Measurements from ENCODE around the gene MYH2.

- TF ChIP-seq, protein P1, sequence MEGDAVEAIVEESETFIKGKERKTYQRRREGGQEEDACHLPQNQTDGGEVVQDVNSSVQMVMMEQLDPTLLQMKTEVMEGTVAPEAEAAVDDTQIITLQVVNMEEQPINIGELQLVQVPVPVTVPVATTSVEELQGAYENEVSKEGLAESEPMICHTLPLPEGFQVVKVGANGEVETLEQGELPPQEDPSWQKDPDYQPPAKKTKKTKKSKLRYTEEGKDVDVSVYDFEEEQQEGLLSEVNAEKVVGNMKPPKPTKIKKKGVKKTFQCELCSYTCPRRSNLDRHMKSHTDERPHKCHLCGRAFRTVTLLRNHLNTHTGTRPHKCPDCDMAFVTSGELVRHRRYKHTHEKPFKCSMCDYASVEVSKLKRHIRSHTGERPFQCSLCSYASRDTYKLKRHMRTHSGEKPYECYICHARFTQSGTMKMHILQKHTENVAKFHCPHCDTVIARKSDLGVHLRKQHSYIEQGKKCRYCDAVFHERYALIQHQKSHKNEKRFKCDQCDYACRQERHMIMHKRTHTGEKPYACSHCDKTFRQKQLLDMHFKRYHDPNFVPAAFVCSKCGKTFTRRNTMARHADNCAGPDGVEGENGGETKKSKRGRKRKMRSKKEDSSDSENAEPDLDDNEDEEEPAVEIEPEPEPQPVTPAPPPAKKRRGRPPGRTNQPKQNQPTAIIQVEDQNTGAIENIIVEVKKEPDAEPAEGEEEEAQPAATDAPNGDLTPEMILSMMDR (IDR thresholded peaks at IDR 0.05; ENCODE audit: low read depth, low read length), result no peak
- no peak for TF ChIP-seq EZH2phosphoT487 (IDR thresholded peaks at IDR 0.05; ENCODE audit: low read depth)
Measured at GRCh38 chr17:10521949-10522348, 27.5 kb downstream of the MYH2 start.
